ENCODE results near the gene WDR3.

WDR3 gene

GRCh38 chr1:117933769-117934168, 4.2 kb downstream of the WDR3 start:
- no peak for DNase-seq (ENCODE audit: low read depth)

GRCh38 chr1:117942293-117942692, 12.8 kb downstream of the WDR3 start:
- DNase-seq (ENCODE audit: low read depth), result no peak
- H3K4me3 ChIP-seq (ENCODE audit: low read depth, low read length), result no peak overlapping the region

More at GRCh38 chr1:117933769-117934168, 4.2 kb downstream of the WDR3 start:
- no peak overlapping the region for H3K4me3 ChIP-seq (ENCODE audit: low read depth, low read length)

GRCh38 chr1:117952386-117952785, 22.8 kb downstream of the WDR3 start:
- no peak for DNase-seq (ENCODE audit: low read depth)
- no peak overlapping the region for H3K4me3 ChIP-seq (ENCODE audit: low read depth, low read length)

- no peak overlapping the region for H3K4me3 ChIP-seq (ENCODE audit: low read depth, low read length)
- DNase-seq (ENCODE audit: low read depth), result no peak
Observed at GRCh38 chr1:117959364-117959763, 29.8 kb downstream of the WDR3 start.

GRCh38 chr1:117964290-117965038, 34.9 kb downstream of the WDR3 start:
- H3K4me3 ChIP-seq (ENCODE audit: low read depth, low read length), result no peak overlapping the region
- DNase-seq (ENCODE audit: low read depth), result no peak

- no peak overlapping the region for H3K4me3 ChIP-seq (ENCODE audit: low read depth, low read length)
- DNase-seq (ENCODE audit: low read depth), result peak; percentile 55
Observed at GRCh38 chr1:117967477-117967876, 37.9 kb downstream of the WDR3 start.

- peak; percentile 56 for DNase-seq (ENCODE audit: low read depth)
- no peak overlapping the region for H3K4me3 ChIP-seq (ENCODE audit: low read depth, low read length)
Observed at GRCh38 chr1:117967881-117968280, 38.3 kb downstream of the WDR3 start.

- DNase-seq (ENCODE audit: low read depth), result no peak
Observed at GRCh38 chr1:117970252-117970651, 40.7 kb downstream of the WDR3 start.

GRCh38 chr1:117971777-117972176, 42.2 kb downstream of the WDR3 start:
- no peak overlapping the region for H3K4me3 ChIP-seq (ENCODE audit: low read depth, low read length)
- DNase-seq (ENCODE audit: low read depth), result no peak

More at GRCh38 chr1:117970252-117970651, 40.7 kb downstream of the WDR3 start:
- H3K4me3 ChIP-seq (ENCODE audit: low read depth, low read length), result no peak overlapping the region

- no peak overlapping the region for H3K4me3 ChIP-seq (ENCODE audit: low read depth, low read length)
- no peak for DNase-seq (ENCODE audit: low read depth)
Observed at GRCh38 chr1:117976381-117976780, 46.8 kb downstream of the WDR3 start.

GRCh38 chr1:117981455-117982192, 52.1 kb downstream of the WDR3 start:
- no peak overlapping the region for H3K4me3 ChIP-seq (ENCODE audit: low read depth, low read length)
- no peak for DNase-seq (ENCODE audit: low read depth)

- DNase-seq (ENCODE audit: low read depth), result no peak
- H3K4me3 ChIP-seq (ENCODE audit: low read depth, low read length), result no peak overlapping the region
Observed at GRCh38 chr1:117985239-117985638, 55.7 kb downstream of the WDR3 start.

GRCh38 chr1:117985973-117986372, 56.4 kb downstream of the WDR3 start:
- no peak overlapping the region for H3K4me3 ChIP-seq (ENCODE audit: low read depth, low read length)
- no peak for DNase-seq (ENCODE audit: low read depth)

- H3K4me3 ChIP-seq (ENCODE audit: low read depth, low read length), result no peak overlapping the region
- no peak for DNase-seq (ENCODE audit: low read depth)
Observed at GRCh38 chr1:118004312-118004711, 74.8 kb downstream of the WDR3 start.

- no peak for DNase-seq (ENCODE audit: low read depth)
- no peak overlapping the region for H3K4me3 ChIP-seq (ENCODE audit: low read depth, low read length)
Observed at GRCh38 chr1:118007391-118007790, 77.9 kb downstream of the WDR3 start.

- H3K4me3 ChIP-seq (ENCODE audit: low read depth, low read length), result no peak overlapping the region
- DNase-seq (ENCODE audit: low read depth), result no peak
Observed at GRCh38 chr1:118008011-118008410, 78.5 kb downstream of the WDR3 start.

- no peak for DNase-seq (ENCODE audit: low read depth)
- H3K4me3 ChIP-seq (ENCODE audit: low read depth, low read length), result no peak overlapping the region
Observed at GRCh38 chr1:118012515-118013124, 83.1 kb downstream of the WDR3 start.

- DNase-seq (ENCODE audit: low read depth), result no peak
- H3K4me3 ChIP-seq (ENCODE audit: low read depth, low read length), result no peak overlapping the region
Observed at GRCh38 chr1:118013336-118013735, 83.8 kb downstream of the WDR3 start.

- H3K4me3 ChIP-seq (ENCODE audit: low read depth, low read length), result no peak overlapping the region
- DNase-seq (ENCODE audit: low read depth), result no peak
Observed at GRCh38 chr1:118013938-118014337, 84.4 kb downstream of the WDR3 start.

All from skeletal muscle cell (primary cell).